ENCODE data around the gene PTPN3. TPM values are rescaled to one million over a fixed set of nuclear protein-coding genes. Genes with fewer than 3 reads are reported as not detected.

PTPN3 gene
- total and polyA plus RNA-seq, 2 experiments from 2014 or later: 0.86 to 1.3 TPM

- Histone ChIP-seq H3K9ac (no peak overlapping the region), H3K9me2 (ENCODE audit: insufficient read depth) (no peaks in the 10 kb centered on the region), H3K79me2 (ENCODE audit: insufficient read depth) (no peaks in the 10 kb centered on the region), H3K27ac (no peak overlapping the region), H3K4me3 (no peak overlapping the region), H3F3A (ENCODE audit: insufficient read depth) (no peaks in the 10 kb centered on the region), H4K20me1 (ENCODE audit: insufficient read depth) (no peaks in the 10 kb centered on the region), H3K4me1 (ENCODE audit: insufficient read depth) (no peaks in the 10 kb centered on the region), H3K4me2 (ENCODE audit: unreplicated experiment) (no peak overlapping the region), H3K27me3 (replicated peaks; ENCODE audit: insufficient read depth) (no peaks in the 10 kb centered on the region), H3K9me3 (ENCODE audit: low read depth) (no peaks in the 10 kb centered on the region), H3K36me3 (ENCODE audit: low read depth) (no peaks in the 10 kb centered on the region), H2AFZ (no peak overlapping the region)
- TF ChIP-seq EZH2 (IDR thresholded peaks at IDR 0.05; ENCODE audit: insufficient read depth, poor library complexity, severe bottlenecking) (no peak), EZH2phosphoT487 (IDR thresholded peaks at IDR 0.05; ENCODE audit: insufficient read depth, low read depth) (no peak)
- DNase-seq: no peak
- 77 to 81% methylated on average over 12 of the region's 12 CpGs for WGBS, 2 experiments (ENCODE audit: low coverage in 1 of 2, low lambda C conversion rate in 2 of 2, missing lambda C conversion rate in 2 of 2)
- in situ Hi-C loops (cut with MboI): no loop called here
Observed at GRCh38 chr9:109409773-109410397, 88.2 kb downstream of the PTPN3 start.

- Histone ChIP-seq H3K27me3 (replicated peaks; ENCODE audit: insufficient read depth) (no peaks in the 10 kb centered on the region), H3K4me2 (ENCODE audit: unreplicated experiment) (no peak overlapping the region), H2AFZ (no peak overlapping the region), H3K27ac (no peak overlapping the region), H3K4me1 (ENCODE audit: insufficient read depth) (peaks cover under 1% of the 10 kb centered on the region; the same call in 1 of the 2 replicates), H3F3A (ENCODE audit: insufficient read depth) (no peaks in the 10 kb centered on the region), H3K9me3 (ENCODE audit: low read depth) (no peaks in the 10 kb centered on the region), H3K9me2 (ENCODE audit: insufficient read depth) (no peaks in the 10 kb centered on the region), H3K79me2 (ENCODE audit: insufficient read depth) (no peaks in the 10 kb centered on the region), H3K4me3 (no peak overlapping the region), H3K36me3 (ENCODE audit: low read depth) (no peaks in the 10 kb centered on the region), H3K9ac (no peak overlapping the region), H4K20me1 (ENCODE audit: insufficient read depth) (no peaks in the 10 kb centered on the region)
- WGBS, 2 experiments (ENCODE audit: low coverage in 1 of 2, low lambda C conversion rate in 2 of 2, missing lambda C conversion rate in 2 of 2): 56 to 58% methylated on average over 6 of the region's 6 CpGs
- DNase-seq: no peak
- no peak for TF ChIP-seq EZH2 (IDR thresholded peaks at IDR 0.05; ENCODE audit: insufficient read depth, poor library complexity, severe bottlenecking)
- TF ChIP-seq EZH2phosphoT487 (IDR thresholded peaks at IDR 0.05; ENCODE audit: insufficient read depth, low read depth): no peak
- in situ Hi-C loops (cut with MboI): no loop called here
Observed at GRCh38 chr9:109408759-109409462, 89.2 kb downstream of the PTPN3 start.

GRCh38 chr9:109403766-109404320 is 94.3 kb downstream of the PTPN3 start:
- no peak overlapping the region for H3K4me3 ChIP-seq
- H3K27me3 ChIP-seq (replicated peaks; ENCODE audit: insufficient read depth): no peaks in the 10 kb centered on the region
- no peaks in the 10 kb centered on the region for H3K9me2 ChIP-seq (ENCODE audit: insufficient read depth)
- H3K9ac ChIP-seq: no peak overlapping the region
- H3F3A ChIP-seq (ENCODE audit: insufficient read depth): no peaks in the 10 kb centered on the region
- no peaks in the 10 kb centered on the region for H3K36me3 ChIP-seq (ENCODE audit: low read depth)
- peak; percentile 28 for DNase-seq
- H3K4me2 ChIP-seq (ENCODE audit: unreplicated experiment): no peak overlapping the region
- in situ Hi-C loops (cut with MboI): no loop called here
- no peaks in the 10 kb centered on the region for H3K9me3 ChIP-seq (ENCODE audit: low read depth)
- H3K79me2 ChIP-seq (ENCODE audit: insufficient read depth): no peaks in the 10 kb centered on the region
- H3K4me1 ChIP-seq (ENCODE audit: insufficient read depth): peaks cover 10% of the 10 kb centered on the region
- H2AFZ ChIP-seq: no peak overlapping the region
- 74 to 77% methylated on average over 5 of the region's 5 CpGs for WGBS, 2 experiments (ENCODE audit: low coverage in 1 of 2, low lambda C conversion rate in 2 of 2, missing lambda C conversion rate in 2 of 2)
- no peak for TF ChIP-seq EZH2phosphoT487 (IDR thresholded peaks at IDR 0.05; ENCODE audit: insufficient read depth, low read depth)
- TF ChIP-seq EZH2 (IDR thresholded peaks at IDR 0.05; ENCODE audit: insufficient read depth, poor library complexity, severe bottlenecking): no peak
- no peak overlapping the region for H3K27ac ChIP-seq
- no peaks in the 10 kb centered on the region for H4K20me1 ChIP-seq (ENCODE audit: insufficient read depth)

GRCh38 chr9:109403116-109403515 is 95.0 kb downstream of the PTPN3 start:
- Histone ChIP-seq H3F3A (ENCODE audit: insufficient read depth) (no peaks in the 10 kb centered on the region), H3K9ac (no peak overlapping the region), H3K27me3 (replicated peaks; ENCODE audit: insufficient read depth) (no peaks in the 10 kb centered on the region), H3K36me3 (ENCODE audit: low read depth) (no peaks in the 10 kb centered on the region), H3K4me1 (ENCODE audit: insufficient read depth) (peaks cover 10% of the 10 kb centered on the region), H3K4me2 (ENCODE audit: unreplicated experiment) (no peak overlapping the region), H2AFZ (no peak overlapping the region), H3K27ac (no peak overlapping the region), H3K79me2 (ENCODE audit: insufficient read depth) (no peaks in the 10 kb centered on the region), H4K20me1 (ENCODE audit: insufficient read depth) (no peaks in the 10 kb centered on the region), H3K4me3 (no peak overlapping the region), H3K9me2 (ENCODE audit: insufficient read depth) (no peaks in the 10 kb centered on the region), H3K9me3 (ENCODE audit: low read depth) (no peaks in the 10 kb centered on the region)
- WGBS, 2 experiments (ENCODE audit: low coverage in 1 of 2, low lambda C conversion rate in 2 of 2, missing lambda C conversion rate in 2 of 2): 55 to 60% methylated on average over 2 of the region's 2 CpGs
- in situ Hi-C loops (cut with MboI): no loop called here
- TF ChIP-seq EZH2 (IDR thresholded peaks at IDR 0.05; ENCODE audit: insufficient read depth, poor library complexity, severe bottlenecking) (no peak), EZH2phosphoT487 (IDR thresholded peaks at IDR 0.05; ENCODE audit: insufficient read depth, low read depth) (no peak)
- DNase-seq: peak; percentile 35
